HG03378 (cell line): ENCODE measurements around the gene SLC34A1.
A peak's percentile ranks its signal among the peaks of the same experiment; 100 is the strongest.

Experiments used
- ATAC-seq: cut with Tn5 transposase; IDR thresholded peaks from one replicate; pipeline ENCODE4 v1.9.1; 2021; ENCODE audit warnings: mild to moderate bottlenecking, moderate library complexity; ENCODE audit not compliant: unreplicated experiment

SLC34A1 gene

DNA sequence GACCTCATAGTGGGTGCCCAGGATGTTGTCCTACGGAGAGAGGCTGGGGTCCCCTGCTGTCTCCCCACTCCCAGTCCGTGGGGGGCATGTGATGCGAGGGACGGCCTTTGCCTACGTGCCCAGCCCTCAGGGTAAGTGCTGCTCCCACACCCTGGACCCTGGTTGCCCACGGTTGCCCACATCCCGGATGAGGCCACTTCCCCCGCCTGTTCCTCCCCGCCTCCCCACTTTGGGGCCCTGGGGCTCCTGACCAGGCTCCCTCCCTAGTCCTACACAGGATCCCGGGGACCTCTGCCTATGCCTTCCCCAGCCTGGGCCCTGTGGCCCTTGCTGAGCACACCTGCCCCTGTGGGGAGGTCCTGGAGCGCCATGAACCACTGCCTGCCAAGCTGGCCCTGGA lies 1.5 kb downstream of the SLC34A1 start:
- no peak for ATAC-seq

- ATAC-seq: no peak
Measured at GRCh38 chr5:177386542-177386941, 2.3 kb downstream of the SLC34A1 start.

DNA sequence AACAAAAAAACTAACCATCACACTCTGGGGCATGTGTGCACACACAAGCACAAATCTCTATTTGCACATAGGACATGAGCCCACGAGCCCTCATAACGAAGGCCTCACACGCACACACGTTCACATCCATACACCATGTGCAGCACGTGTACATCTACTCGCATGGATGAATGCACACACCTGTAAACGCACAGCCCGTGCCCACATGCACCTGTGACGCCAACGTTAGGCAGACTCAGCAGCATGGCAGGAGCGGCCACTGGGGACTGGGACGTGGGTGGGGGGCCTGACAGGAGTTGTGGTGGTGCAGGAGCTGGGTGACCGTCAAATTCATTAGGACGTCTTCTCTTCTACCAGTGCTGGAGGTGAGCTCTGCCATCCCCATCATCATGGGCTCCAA lies 3.2 kb downstream of the SLC34A1 start:
- ATAC-seq: no peak

DNA sequence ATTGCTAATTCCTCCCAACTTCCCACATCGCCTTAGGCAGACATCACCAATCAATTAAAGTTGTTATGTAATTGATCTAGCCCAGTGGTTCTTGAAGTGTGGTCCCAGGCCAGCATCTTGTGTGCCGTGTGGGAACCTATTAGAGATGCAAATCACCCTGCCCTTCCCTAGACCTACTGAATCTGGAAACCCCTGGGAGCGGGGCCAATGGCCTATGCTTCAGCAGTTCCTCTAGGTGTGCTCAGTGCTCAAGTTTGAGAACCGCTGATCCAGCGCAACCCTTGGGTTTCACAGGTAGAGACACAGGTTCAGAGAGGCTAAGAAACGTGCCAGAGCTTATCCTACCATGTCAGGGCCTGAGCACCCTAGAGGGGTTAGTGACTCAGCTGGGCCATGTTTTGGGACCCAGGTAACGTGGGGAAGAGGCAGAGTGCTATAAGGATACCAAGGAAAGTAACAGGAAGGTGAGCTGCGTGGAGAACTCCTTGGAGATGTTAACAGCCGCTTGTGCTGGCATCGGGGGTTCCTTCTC lies 4.4 kb downstream of the SLC34A1 start:
- ATAC-seq: no peak

- no peak for ATAC-seq
Measured at GRCh38 chr5:177389241-177390169, 5.3 kb downstream of the SLC34A1 start.

DNA sequence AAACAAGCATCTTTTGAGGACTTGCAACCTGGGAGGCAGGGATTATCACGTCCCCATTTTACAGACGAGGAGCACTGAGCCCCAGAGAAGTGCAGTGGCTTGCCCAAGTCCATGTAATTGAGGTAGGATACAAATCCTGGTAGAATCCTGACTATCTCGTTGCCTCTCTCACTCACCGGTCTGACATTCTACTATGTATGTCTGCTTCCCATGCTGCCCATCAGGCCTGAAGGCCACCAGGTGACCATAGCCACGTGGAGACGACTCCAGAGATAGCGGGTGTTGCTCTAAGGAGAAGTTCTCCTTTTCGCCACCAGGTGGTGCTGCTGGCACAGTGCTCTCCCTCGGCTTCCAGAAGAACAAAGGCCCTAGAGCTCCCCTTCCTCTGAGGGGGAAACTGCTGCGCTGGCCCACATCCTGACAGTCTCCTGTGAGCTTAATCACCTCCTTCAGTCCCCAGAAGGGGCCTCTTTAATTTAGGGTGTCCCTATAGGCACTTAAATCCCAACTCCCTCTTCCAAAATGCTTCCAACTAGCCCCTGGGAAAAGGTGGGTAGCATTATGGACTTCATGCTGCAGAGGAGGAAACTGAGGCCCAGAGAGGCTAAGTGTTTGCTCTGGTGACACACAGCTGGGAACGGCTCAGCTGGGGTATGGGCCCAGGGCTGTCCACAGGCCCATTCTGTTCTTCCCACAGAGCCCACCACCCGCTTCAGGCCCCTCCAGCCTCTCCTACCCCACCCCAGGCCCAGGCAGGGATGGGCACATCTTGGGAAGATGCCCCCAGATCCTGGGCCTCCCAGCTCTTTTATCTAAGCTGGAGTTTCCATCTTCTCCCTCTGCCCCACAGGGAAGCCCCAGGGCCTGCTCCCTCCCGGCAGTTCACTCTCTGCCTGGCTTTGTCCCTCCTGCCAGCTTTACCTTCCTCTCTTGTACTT lies 6.4 kb downstream of the SLC34A1 start:
- ATAC-seq: no peak

DNA sequence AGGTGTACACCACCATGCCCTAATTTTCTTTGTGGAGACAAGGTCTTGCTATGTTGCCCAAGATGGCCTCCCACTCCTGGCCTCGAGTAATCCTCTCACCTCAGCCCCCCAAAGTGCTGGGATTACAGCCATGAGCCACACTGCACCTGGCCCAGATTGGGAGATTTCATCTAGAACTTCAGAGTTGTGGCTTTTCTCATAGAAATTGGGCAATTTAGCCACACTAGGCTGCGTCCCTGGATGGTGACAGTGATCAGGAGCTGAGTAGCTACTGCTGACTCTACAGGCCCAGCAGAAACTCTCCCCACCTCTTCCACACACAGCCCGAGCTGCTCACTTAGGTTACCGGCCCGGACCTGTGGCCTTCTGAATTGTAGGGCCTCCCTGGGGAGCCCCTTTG lies 8.5 kb downstream of the SLC34A1 start:
- ATAC-seq: no peak

DNA sequence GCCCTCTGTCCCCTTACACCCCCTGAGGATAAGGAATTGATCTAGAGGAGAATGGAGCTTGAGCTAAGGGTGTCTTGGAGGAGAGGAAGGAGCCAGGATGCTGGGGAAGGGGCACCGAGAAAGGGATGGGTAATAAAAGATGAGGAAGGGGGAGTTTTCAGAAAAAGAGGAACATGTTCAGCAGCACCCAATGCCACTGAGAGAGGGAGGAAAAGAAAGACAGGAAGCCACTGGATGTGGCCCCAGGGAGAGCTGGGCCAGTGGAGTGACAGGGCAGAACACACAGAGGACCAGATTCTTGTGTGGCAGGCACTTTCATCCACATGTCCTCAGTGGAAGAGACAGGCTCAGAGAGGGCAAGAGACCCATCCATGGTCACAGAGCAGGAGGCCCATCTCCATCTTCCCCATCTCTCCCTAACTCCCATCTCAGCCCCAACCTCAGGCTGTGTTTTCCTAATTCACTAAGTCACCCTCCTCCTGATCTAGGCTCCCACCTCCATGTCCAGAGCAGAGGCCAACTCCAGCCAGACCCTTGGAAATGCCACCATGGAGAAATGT lies 9.1 kb downstream of the SLC34A1 start:
- no peak for ATAC-seq

- ATAC-seq: no peak
Measured at GRCh38 chr5:177393990-177394389, 9.8 kb downstream of the SLC34A1 start.

- ATAC-seq: no peak
Measured at GRCh38 chr5:177396078-177396477, 11.8 kb downstream of the SLC34A1 start.

DNA sequence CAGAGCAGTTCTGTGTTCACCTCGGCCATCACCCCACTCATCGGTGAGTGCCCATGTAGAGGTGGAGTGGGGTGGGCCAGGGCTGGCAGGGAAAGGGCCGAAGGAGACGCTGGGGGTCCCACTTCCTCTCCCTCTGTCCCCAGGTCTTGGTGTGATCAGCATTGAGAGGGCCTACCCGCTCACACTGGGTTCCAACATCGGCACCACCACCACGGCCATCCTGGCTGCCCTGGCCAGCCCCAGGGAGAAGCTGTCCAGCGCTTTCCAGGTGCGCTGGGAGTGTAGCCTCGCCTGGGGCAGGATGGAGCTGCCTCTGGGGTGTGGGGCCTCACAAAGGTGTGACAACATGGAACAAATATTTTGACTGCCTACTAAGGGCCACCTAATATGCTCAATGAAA lies 12.6 kb downstream of the SLC34A1 start:
- no peak for ATAC-seq

DNA sequence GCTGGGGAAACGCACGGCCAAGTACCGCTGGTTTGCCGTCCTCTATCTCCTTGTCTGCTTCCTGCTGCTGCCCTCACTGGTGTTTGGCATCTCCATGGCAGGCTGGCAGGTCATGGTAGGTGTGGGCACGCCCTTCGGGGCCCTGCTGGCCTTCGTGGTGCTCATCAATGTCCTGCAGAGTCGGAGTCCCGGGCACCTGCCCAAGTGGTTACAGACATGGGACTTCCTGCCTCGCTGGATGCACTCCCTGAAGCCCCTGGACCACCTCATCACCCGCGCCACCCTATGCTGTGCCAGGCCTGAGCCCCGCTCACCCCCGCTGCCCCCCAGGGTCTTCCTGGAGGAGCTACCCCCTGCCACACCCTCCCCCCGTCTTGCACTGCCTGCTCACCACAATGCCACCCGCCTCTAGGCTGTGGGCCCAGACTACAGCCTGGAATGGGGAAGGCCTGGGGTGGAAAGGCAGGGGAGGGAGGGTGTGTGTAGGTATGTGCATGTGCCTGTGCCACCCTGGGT lies 13.7 kb downstream of the SLC34A1 start:
- ATAC-seq: no peak

- ATAC-seq: no peak
Measured at GRCh38 chr5:177399997-177400868, 16.0 kb downstream of the SLC34A1 start, which contains the start of gene PFN3. Gene PFN3, minus strand, starts transcription at chr5:177400661. Its CDS starts 85 bp downstream, at chr5:177400576.

DNA sequence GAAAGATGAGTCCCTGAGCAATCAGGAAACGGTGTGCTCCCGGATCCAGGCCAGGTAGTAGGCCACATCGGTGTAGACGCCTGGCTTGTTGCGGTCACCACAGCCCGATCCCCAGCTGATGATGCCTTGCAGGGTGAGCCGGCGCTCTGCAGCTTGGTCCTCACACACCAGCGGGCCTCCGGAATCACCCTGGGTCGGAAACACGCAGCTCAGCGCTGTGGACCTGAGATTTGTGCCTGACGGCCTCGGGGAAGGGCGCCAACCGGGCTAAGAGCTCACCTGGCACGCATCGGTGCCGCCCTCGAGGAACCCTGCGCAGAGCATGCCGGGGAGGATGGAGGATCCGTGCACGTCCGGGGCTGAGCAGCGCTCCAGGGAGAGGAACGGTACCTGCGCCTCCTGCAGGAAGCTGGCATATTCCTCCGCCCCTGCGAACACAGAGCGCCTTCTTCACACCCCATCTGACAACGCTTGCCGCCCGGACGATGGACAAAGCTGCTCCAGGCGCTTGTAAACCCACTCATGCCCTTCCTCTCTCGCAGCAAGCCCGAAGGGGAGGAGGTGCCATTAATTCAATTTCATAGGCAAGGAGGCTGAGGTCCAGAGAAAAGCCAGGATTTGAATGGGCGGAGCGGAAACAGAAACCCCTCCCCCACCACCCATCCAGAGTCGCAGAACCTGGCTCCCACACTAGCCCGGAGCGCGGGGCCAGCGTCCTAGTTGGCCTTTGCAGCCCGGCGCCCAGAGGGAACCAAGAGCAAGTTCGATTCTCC lies 18.2 kb downstream of the SLC34A1 start:
- no peak for ATAC-seq

DNA sequence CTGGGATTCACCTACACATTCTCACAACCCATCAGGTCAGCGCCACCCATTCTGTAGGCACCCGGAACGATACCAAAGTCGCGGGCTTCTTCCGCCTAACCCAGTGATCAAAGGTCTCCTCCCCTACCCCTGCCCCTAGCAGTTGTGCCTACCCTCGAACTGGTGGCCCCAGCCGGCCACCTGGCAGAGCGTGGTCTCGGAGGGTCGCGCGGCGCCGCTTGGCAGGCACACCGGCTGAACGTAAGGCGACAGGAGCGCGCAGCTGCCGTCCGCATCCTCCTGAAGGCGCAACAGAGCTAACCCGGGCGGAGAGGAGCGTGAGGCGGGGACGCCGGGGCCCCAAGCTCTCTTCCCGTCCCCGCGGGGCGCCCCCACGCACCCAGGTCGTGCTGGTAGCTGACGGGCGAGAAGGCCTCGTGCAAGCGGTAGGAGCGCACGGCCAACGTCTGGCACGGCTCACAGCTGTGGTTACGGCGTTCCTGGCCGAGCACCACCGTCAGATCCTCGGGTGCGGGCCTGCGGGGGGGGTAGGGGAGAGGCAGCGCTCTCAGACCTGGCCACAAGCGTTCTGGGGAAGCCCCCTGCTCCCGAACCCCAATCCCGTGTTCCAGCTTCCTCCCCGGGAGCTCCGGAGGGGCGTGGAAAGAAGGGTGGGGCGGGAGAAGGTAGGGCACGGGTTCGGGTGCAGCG lies 19.0 kb downstream of the SLC34A1 start:
- peak; percentile 21 for ATAC-seq

- peak; percentile 61 for ATAC-seq
Measured at GRCh38 chr5:177403792-177404640, 19.8 kb downstream of the SLC34A1 start.

GRCh38 chr5:177404641-177405179 lies 20.5 kb downstream of the SLC34A1 start:
- ATAC-seq: no peak
